ENCODE data around the gene CFAP54. TPM values are rescaled to one million over a fixed set of nuclear protein-coding genes. Genes with fewer than 3 reads are reported as not detected.

CFAP54 gene
- total RNA-seq, 1 experiment from 2014 or later = 0.71 TPM

DNA sequence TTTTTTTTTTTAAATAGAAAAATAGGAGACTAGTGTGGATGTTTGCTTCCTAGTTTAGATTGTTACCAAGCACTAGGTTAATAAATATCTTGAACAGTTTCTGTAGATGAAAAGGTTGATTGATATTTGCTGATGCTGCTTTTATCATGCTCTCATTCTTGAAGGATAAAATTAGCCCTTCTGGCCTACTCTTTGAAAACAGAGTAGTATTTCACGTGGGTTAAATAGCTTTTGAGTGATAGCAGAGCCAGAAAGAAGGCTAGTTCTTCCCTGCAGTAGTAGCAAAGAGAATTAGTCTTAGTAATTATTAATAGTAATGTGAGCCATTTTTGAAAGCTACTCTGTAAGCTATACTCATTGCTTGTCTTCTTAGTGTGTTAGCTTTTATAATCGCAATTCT is 422.9 kb downstream of the CFAP54 start:
- H3K4me3 ChIP-seq (ENCODE audit: low read depth, low read length, poor library complexity, severe bottlenecking) = no peak overlapping the region
- no peaks in the 10 kb centered on the region for H3K9me3 ChIP-seq (ENCODE audit: low read depth, low read length, poor library complexity, severe bottlenecking)
- BruUV-seq (replicated peaks) = no TSS peak
- TF ChIP-seq, protein P1, sequence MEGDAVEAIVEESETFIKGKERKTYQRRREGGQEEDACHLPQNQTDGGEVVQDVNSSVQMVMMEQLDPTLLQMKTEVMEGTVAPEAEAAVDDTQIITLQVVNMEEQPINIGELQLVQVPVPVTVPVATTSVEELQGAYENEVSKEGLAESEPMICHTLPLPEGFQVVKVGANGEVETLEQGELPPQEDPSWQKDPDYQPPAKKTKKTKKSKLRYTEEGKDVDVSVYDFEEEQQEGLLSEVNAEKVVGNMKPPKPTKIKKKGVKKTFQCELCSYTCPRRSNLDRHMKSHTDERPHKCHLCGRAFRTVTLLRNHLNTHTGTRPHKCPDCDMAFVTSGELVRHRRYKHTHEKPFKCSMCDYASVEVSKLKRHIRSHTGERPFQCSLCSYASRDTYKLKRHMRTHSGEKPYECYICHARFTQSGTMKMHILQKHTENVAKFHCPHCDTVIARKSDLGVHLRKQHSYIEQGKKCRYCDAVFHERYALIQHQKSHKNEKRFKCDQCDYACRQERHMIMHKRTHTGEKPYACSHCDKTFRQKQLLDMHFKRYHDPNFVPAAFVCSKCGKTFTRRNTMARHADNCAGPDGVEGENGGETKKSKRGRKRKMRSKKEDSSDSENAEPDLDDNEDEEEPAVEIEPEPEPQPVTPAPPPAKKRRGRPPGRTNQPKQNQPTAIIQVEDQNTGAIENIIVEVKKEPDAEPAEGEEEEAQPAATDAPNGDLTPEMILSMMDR (conservative IDR thresholded peaks at IDR 0.05; ENCODE audit: low read depth, low read length) = no peak
- TF ChIP-seq EZH2 (IDR thresholded peaks at IDR 0.05; ENCODE audit: borderline replicate concordance, low read depth, low read length, poor library complexity, severe bottlenecking) = no peak
- H3K4me1 ChIP-seq (ENCODE audit: insufficient read depth, low read length, poor library complexity, severe bottlenecking) = peaks cover 9% of the 10 kb centered on the region
- intact Hi-C loops (cut with micrococcal nuclease; ENCODE audit: unreplicated experiment) = no loop called here
- H3K27me3 ChIP-seq (replicated peaks; ENCODE audit: insufficient read depth, low read depth, low read length, poor library complexity) = no peaks in the 10 kb centered on the region
- H3K27ac ChIP-seq (ENCODE audit: low read depth, low read length, poor library complexity, severe bottlenecking) = no peak overlapping the region
- no peak for DNase-seq (ENCODE audit: low spot score)
- ChIA-PET POLR2A (ENCODE audit: low non-redundant PET) (no interaction called here), CTCF (no interaction called here)
- H3K36me3 ChIP-seq (ENCODE audit: insufficient read depth, low read length, poor library complexity, severe bottlenecking) = peaks cover 5% of the 10 kb centered on the region

DNA sequence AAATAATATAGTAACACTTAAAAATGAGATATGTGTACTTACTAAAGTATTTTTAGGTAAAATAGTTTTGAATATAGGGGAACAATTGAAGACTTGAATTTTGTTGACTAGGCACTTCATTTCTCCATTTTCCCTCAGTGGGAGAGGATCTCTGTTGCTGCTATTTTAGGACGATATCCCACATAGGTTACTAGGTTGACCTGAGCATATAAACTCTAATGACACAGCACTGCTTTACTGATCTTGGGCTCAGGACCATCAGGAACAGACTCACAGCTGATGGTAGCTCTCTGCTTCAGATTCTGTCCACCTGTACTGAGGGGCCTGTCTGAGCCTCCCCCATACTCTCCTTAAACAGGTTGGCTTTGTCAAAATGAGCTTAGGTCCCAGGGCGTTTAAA is 423.6 kb downstream of the CFAP54 start:
- Histone ChIP-seq H3K36me3 (ENCODE audit: insufficient read depth, low read length, poor library complexity, severe bottlenecking) (peaks cover 5% of the 10 kb centered on the region), H3K27me3 (replicated peaks; ENCODE audit: insufficient read depth, low read depth, low read length, poor library complexity) (no peaks in the 10 kb centered on the region), H3K4me1 (ENCODE audit: insufficient read depth, low read length, poor library complexity, severe bottlenecking) (peaks cover 8% of the 10 kb centered on the region), H3K4me3 (ENCODE audit: low read depth, low read length, poor library complexity, severe bottlenecking) (no peak overlapping the region), H3K9me3 (ENCODE audit: low read depth, low read length, poor library complexity, severe bottlenecking) (no peaks in the 10 kb centered on the region), H3K27ac (ENCODE audit: low read depth, low read length, poor library complexity, severe bottlenecking) (no peak overlapping the region)
- intact Hi-C loops (cut with micrococcal nuclease; ENCODE audit: unreplicated experiment) = no loop called here
- TF ChIP-seq EZH2 (IDR thresholded peaks at IDR 0.05; ENCODE audit: borderline replicate concordance, low read depth, low read length, poor library complexity, severe bottlenecking) = no peak
- TF ChIP-seq, protein P1 (conservative IDR thresholded peaks at IDR 0.05; ENCODE audit: low read depth, low read length) = no peak
- ChIA-PET CTCF (no interaction called here), POLR2A (ENCODE audit: low non-redundant PET) (no interaction called here)
- BruUV-seq (replicated peaks) = no TSS peak
- no peak for DNase-seq (ENCODE audit: low spot score)

DNA sequence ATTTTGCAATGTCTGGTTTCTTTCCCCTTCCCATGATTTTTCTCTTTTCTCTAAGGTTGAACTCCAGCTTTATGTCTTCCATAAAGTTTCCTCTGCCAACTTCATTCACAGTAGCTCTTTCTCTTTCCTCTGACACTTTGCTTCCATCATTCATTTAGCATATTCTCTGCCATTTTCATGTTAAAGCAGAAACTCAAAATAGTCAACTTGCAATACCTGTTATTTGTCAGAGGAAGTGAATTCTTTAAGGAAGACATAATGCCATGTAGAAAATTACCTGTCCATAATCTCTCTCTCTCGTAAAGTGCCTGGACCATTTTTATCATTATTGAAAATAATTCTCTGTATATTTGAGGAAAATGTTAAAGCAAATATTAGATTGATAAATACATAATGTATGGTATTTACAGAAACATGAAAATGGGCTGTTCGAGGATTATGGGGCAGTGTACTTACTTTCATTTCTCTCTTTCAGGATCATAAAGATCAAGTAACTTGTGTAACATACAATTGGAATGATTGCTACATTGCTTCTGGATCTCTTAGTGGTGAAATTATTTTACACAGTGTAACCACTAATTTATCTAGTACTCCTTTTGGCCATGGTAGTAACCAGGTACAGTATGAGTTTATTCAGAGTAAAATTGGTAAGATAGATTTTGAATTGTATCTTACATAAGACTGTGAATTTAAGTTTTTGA is 430.3 kb downstream of the CFAP54 start:
- CTCF ChIA-PET = no interaction called here
- TF ChIP-seq, protein P1 (conservative IDR thresholded peaks at IDR 0.05; ENCODE audit: low read depth, low read length) = no peak
- TF ChIP-seq EZH2 (IDR thresholded peaks at IDR 0.05; ENCODE audit: borderline replicate concordance, low read depth, low read length, poor library complexity, severe bottlenecking) = no peak
- Histone ChIP-seq H3K27ac (ENCODE audit: low read depth, low read length, poor library complexity, severe bottlenecking) (no peak overlapping the region), H3K27me3 (replicated peaks; ENCODE audit: insufficient read depth, low read depth, low read length, poor library complexity) (no peaks in the 10 kb centered on the region), H3K4me1 (ENCODE audit: insufficient read depth, low read length, poor library complexity, severe bottlenecking) (no peaks in the 10 kb centered on the region), H3K9me3 (ENCODE audit: low read depth, low read length, poor library complexity, severe bottlenecking) (no peaks in the 10 kb centered on the region), H3K4me3 (ENCODE audit: low read depth, low read length, poor library complexity, severe bottlenecking) (no peak overlapping the region), H3K36me3 (ENCODE audit: insufficient read depth, low read length, poor library complexity, severe bottlenecking) (peaks cover 13% of the 10 kb centered on the region)
- intact Hi-C loops (cut with micrococcal nuclease; ENCODE audit: unreplicated experiment) = no loop called here
- POLR2A ChIA-PET (ENCODE audit: low non-redundant PET) = no interaction called here
- no TSS peak for BruUV-seq (replicated peaks)
- no peak for DNase-seq (ENCODE audit: low spot score)

Other genes with a start within 250 kb of the CFAP54 start
- gene CDK17, start 89.1 kb upstream of the CFAP54 start, total RNA-seq (2021) = 33.2 and 34.8 TPM in 2 replicates

Measured in A673 (cell line).